HFFc6 (cell line): ENCODE results near the gene RNF19B. TPM values are rescaled to one million over a fixed set of nuclear protein-coding genes. Genes with fewer than 3 reads are reported as not detected.

Experiments
- DNase-seq: peaks from one replicate; pipeline ENCODE4 v3.0.0-alpha.2; 2018
- H3K27ac Mint-ChIP-seq: 2 replicates; pipeline ENCODE4 v1.8.0; 2020; ENCODE audit warnings: mild to moderate bottlenecking, mixed read lengths
- H3K27me3 Mint-ChIP-seq: 2 replicates; pipeline ENCODE4 v1.8.0; 2021; ENCODE audit warnings: mild to moderate bottlenecking, moderate library complexity, mixed read lengths; ENCODE audit not compliant: insufficient read depth
- H3K36me3 Mint-ChIP-seq: 2 replicates; pipeline ENCODE4 v1.8.0; 2021; ENCODE audit warnings: low read depth, mixed read lengths
- H3K4me1 Mint-ChIP-seq: 2 replicates; pipeline ENCODE4 v1.8.0; 2020; ENCODE audit warnings: low read depth, mixed read lengths
- H3K4me3 Mint-ChIP-seq: 2 replicates; pipeline ENCODE4 v1.8.0; 2020; ENCODE audit warnings: mild to moderate bottlenecking, moderate library complexity, mixed read lengths
- H3K9me3 Mint-ChIP-seq: 2 replicates; pipeline ENCODE4 v1.8.0; 2020; ENCODE audit warnings: mild to moderate bottlenecking, mixed read lengths
- total RNA-seq, 6 experiments: library from RNA; stranded (reverse); fragmentation: NEBNext Ultra II Directional; extraction: Animal tissue kit (Norgen Biotek cat#: 25700); gene quantifications; 2 replicates in 1 of 6; 3 replicates in 5 of 6; pipeline ENCODE4 v1.2.3, GENCODE V29; 2021
- TF ChIP-seq, protein P1 (sequence below): fragments of 200-600 bp; sonication (generic); IDR thresholded peaks from 2 replicates; pipeline ENCODE4 v1.5.0; 2021; ENCODE audit warnings: antibody characterized with exemption, mild to moderate bottlenecking

Gene RNF19B
- total RNA-seq, 6 experiments from 2014 or later = 9.4 to 10.6 (median 9.9) TPM

DNA sequence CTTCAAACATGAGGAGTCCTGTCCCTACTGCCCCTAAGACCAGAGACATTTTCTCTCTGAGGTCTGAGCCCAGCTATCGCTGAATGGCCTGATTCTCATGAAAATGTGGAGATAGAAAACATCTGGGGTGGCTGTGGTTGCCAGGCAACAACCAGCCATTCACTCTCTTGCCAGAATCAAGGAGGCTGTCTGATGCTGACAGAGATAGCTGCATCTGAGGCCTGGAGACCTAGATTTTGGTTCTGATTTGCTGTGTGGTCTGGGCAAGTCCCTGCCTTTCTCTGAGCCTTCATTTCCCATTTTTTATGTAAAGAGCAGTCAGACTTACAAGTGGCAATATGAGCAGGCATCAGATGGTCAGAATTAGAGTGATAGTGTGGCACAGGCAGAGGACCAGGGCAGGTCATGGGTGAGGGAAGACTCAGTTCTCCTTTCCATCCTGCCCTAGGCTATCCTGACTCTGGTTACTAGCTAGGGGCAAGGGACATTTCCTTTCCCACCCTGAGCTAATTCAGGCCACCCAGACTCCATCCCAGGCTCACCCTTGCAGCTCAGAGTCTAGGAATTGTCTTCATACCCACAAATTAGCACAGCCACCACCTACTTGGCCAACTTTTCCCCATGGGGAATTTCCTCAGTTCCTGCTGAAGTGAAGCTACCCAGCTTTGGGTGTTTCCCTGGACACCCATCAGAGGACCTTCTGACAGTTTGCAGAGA is 20.0 kb upstream of the RNF19B start:
- Mint-ChIP-seq H3K27me3 (no peaks in the 10 kb centered on the region), H3K9me3 (no peaks in the 10 kb centered on the region), H3K36me3 (no peaks in the 10 kb centered on the region), H3K4me3 (no peak overlapping the region), H3K27ac (peak overlapping the region; percentile 59), H3K4me1 (peaks cover 46% of the 10 kb centered on the region)
- TF ChIP-seq, protein P1, sequence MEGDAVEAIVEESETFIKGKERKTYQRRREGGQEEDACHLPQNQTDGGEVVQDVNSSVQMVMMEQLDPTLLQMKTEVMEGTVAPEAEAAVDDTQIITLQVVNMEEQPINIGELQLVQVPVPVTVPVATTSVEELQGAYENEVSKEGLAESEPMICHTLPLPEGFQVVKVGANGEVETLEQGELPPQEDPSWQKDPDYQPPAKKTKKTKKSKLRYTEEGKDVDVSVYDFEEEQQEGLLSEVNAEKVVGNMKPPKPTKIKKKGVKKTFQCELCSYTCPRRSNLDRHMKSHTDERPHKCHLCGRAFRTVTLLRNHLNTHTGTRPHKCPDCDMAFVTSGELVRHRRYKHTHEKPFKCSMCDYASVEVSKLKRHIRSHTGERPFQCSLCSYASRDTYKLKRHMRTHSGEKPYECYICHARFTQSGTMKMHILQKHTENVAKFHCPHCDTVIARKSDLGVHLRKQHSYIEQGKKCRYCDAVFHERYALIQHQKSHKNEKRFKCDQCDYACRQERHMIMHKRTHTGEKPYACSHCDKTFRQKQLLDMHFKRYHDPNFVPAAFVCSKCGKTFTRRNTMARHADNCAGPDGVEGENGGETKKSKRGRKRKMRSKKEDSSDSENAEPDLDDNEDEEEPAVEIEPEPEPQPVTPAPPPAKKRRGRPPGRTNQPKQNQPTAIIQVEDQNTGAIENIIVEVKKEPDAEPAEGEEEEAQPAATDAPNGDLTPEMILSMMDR = no peak
- peak; percentile 74 for DNase-seq

DNA sequence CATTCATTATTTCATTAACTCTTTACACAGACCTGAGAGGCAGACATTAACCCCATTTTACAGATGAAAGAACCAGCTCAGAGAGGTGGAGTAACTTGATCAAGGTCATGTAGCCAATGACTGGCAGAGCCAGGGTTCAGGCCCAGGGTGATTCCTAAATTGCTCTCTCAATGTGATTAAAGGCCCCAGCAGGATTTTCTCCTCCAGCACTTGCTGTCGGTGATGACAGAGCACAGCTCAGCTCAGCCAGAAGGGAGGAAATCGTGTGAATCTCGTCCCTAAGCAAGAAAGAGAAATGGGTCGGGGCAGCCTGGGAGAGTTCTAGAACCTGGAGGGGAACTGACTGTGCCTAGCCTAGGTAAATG is 19.5 kb upstream of the RNF19B start:
- H3K4me1 Mint-ChIP-seq = peaks cover 40% of the 10 kb centered on the region
- H3K36me3 Mint-ChIP-seq = no peaks in the 10 kb centered on the region
- TF ChIP-seq, protein P1 = no peak
- no peaks in the 10 kb centered on the region for H3K27me3 Mint-ChIP-seq
- H3K27ac Mint-ChIP-seq = peak overlapping the region; percentile 59
- no peaks in the 10 kb centered on the region for H3K9me3 Mint-ChIP-seq
- H3K4me3 Mint-ChIP-seq = no peak overlapping the region
- DNase-seq = no peak

DNA sequence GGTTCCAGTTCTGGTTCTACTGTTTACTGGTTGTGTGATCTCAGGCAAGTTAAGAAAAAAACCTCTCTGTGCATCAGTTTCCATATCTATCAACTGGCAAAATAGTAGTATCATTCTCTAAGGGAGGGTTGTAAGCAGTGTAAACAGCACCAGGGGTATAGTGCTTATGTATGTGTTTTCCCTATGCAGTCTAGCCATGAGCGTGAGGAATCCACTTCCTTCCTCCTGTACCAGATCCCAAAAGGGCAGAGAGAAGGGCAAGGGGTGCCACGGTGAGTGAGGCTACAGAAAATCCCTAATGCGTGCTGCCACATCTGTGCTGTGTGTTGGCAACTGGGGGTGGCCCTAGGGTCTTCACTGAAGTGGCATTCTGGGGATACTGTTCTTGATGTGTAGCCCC is 18.4 kb upstream of the RNF19B start:
- TF ChIP-seq, protein P1 = no peak
- H3K36me3 Mint-ChIP-seq = no peaks in the 10 kb centered on the region
- no peaks in the 10 kb centered on the region for H3K27me3 Mint-ChIP-seq
- H3K4me1 Mint-ChIP-seq = peaks cover 30% of the 10 kb centered on the region
- no peak for DNase-seq
- no peaks in the 10 kb centered on the region for H3K9me3 Mint-ChIP-seq
- H3K27ac Mint-ChIP-seq = no peak overlapping the region
- H3K4me3 Mint-ChIP-seq = no peak overlapping the region

DNA sequence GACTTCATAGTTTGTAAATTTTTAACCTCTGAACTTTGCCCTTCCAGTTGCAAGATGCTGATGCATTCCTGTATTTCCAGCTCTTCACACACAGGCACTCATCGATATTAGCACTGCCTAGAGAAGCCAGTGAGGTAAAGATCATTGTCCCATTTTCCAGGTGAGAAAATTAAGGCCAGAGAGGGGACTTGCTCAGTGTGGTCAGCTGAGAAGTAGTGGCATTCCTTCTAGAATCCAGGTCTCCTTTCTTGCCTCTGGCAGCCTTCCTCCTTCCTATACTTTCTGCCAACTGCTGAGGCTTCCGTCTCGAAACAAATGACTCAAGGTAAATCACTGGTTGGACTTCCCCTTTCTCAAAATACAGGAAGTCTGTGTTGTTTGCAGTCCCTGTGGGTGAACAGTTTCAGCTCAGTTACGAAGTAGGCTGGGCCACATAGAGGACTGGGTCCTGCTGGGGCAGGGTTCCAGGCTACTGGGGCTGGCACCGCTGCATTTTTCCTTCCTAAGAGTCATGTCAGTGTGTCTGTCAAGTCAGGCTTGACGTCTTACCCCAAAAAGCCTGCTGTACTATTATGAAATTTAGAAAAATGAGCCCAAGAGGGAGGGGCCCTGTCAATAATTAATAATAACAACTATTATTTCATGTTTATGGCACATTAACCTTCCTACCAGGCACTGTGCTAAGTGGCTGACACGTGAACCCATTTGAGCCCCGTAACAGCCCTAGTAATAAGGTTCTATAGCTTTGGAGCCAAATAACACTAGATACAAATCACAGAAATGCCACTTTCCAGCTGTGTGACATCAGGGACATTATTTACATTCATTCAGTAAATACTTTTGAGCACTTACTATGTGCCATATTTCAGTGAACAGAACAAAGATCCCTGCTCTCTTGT is 16.6 kb upstream of the RNF19B start:
- H3K4me3 Mint-ChIP-seq = peak overlapping the region; percentile 35
- no peaks in the 10 kb centered on the region; the same call in 1 of the 2 replicates for H3K27me3 Mint-ChIP-seq
- H3K36me3 Mint-ChIP-seq = no peaks in the 10 kb centered on the region
- DNase-seq = peak; percentile 77
- TF ChIP-seq, protein P1 = no peak
- no peaks in the 10 kb centered on the region for H3K9me3 Mint-ChIP-seq
- peak overlapping the region; percentile 88 for H3K27ac Mint-ChIP-seq
- H3K4me1 Mint-ChIP-seq = peaks cover 29% of the 10 kb centered on the region

DNA sequence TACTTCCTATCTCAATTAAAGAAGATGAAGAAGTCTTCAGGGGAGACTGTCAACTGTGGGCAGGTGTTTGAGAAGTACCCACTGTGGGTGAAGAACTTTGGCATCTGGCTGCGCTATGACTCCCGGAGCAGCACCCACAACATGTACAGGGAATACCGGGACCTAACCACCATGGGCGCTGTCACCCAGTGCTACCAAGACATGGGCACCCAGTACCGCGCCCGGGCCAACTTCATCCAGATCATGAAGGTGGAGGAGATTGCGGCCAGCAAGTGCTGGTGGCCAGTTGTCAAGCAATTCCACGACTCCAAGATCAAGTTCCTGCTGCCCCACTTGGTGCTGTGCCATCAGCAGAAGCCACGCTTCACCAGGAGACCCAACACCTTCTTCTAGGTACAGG is 15.5 kb upstream of the RNF19B start:
- no peak for DNase-seq
- Mint-ChIP-seq H3K27ac (no peak overlapping the region), H3K4me3 (no peak overlapping the region), H3K36me3 (no peaks in the 10 kb centered on the region), H3K9me3 (no peaks in the 10 kb centered on the region), H3K27me3 (no peaks in the 10 kb centered on the region; the same call in 1 of the 2 replicates), H3K4me1 (peaks cover 25% of the 10 kb centered on the region)
- TF ChIP-seq, protein P1 = no peak
